Measurements from ENCODE around the gene SIRPD. TPM values are rescaled to one million over a fixed set of nuclear protein-coding genes. Genes with fewer than 3 reads are reported as not detected.

The SIRPD gene
- total RNA-seq, 2 donors from 2014 or later: not detected

DNA sequence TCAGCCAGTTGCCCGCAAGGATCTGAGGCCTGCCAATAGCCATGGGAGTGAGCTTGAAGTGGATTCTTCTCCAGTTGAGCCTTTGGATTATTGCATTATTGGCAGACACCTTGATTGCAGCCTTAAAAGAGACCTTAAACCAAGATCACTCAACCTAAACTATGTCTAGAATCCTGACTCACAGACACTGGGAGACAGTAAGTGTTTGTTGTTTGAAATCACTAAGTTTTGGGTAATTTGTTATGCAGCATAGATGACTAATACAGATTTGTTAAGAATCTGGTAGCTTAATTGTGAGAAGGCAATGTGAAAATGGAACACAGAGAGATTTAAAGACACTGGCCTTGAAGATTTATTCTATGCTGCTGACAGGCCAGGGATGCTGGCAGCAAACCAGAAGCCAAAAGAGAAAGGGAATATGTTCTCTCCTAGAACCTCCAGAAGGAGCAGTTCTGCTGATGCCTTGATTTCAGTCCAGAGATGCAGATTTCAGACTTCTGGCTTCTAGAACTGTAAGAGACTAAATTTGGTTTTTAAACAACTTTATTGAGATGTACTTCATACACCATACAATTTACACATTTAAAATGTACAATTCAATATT, 17.6 kb downstream of the SIRPD start:
- ATAC-seq (no peak), DNase-seq (no peak)
- WGBS, 2 donors: 23 to 81% methylated on average over 1 of the region's 1 CpG
- H3K27ac ChIP-seq: no peak overlapping the region
- H3K36me3 ChIP-seq (replicated peaks in 1 of 2; ENCODE audit: insufficient read depth in 1 of 2, low read depth in 2 of 2): no peaks in the 10 kb centered on the region
- no peaks in the 10 kb centered on the region for H3K4me1 ChIP-seq
- no peaks in the 10 kb centered on the region for H3K9me3 ChIP-seq
- TF ChIP-seq, protein P1, sequence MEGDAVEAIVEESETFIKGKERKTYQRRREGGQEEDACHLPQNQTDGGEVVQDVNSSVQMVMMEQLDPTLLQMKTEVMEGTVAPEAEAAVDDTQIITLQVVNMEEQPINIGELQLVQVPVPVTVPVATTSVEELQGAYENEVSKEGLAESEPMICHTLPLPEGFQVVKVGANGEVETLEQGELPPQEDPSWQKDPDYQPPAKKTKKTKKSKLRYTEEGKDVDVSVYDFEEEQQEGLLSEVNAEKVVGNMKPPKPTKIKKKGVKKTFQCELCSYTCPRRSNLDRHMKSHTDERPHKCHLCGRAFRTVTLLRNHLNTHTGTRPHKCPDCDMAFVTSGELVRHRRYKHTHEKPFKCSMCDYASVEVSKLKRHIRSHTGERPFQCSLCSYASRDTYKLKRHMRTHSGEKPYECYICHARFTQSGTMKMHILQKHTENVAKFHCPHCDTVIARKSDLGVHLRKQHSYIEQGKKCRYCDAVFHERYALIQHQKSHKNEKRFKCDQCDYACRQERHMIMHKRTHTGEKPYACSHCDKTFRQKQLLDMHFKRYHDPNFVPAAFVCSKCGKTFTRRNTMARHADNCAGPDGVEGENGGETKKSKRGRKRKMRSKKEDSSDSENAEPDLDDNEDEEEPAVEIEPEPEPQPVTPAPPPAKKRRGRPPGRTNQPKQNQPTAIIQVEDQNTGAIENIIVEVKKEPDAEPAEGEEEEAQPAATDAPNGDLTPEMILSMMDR (IDR thresholded peaks at IDR 0.05): no peak
- no peak for TF ChIP-seq POLR2A (IDR thresholded peaks at IDR 0.05)
- intact Hi-C loops (cut with DNase I): no loop called here
- H3K4me3 ChIP-seq: no peak overlapping the region
- no peaks in the 10 kb centered on the region for H3K27me3 ChIP-seq

DNA sequence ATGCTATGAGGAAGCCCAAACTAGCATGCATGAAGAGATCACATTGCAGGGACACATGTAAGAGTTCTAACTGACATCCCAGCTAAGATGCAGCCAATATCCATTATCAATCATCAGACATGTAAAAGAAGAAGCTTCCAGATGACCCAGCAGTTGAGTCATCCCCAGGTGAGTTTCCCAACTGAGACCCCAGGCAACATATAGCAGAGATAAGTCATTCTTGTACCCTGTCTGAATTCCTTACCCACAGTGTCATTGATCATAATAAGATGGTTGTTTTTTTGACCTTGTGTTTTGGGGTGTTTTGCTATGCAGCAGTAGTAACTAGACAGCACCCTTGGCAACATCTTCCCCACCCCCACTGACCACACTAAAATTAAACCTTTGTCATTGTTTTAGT, 18.9 kb downstream of the SIRPD start:
- H3K36me3 ChIP-seq (replicated peaks in 1 of 2; ENCODE audit: insufficient read depth in 1 of 2, low read depth in 2 of 2): no peaks in the 10 kb centered on the region
- no peaks in the 10 kb centered on the region for H3K27me3 ChIP-seq
- no peak overlapping the region for H3K4me3 ChIP-seq
- H3K9me3 ChIP-seq: no peaks in the 10 kb centered on the region
- H3K4me1 ChIP-seq: no peaks in the 10 kb centered on the region
- H3K27ac ChIP-seq: no peak overlapping the region
- no peak for ATAC-seq
- TF ChIP-seq POLR2A (IDR thresholded peaks at IDR 0.05): no peak
- TF ChIP-seq, protein P1 (IDR thresholded peaks at IDR 0.05): no peak
- intact Hi-C loops (cut with DNase I): no loop called here
- no peak for DNase-seq

DNA sequence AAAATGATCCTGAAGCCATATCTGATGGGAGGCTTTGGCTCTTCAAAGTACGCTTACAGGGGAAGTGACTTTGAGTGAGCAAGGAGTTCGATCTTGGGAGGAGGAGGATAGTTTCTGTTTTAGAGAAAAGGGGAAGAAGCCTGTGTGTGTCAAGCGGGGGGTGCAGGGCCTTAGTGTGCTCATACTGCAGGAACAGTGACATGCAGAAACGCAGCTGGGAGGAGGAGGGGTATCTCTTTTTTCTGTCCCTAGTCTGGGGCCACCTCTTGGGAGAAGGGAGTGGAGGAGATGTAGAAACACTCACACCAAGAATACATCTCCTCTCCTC, 19.8 kb downstream of the SIRPD start:
- ATAC-seq: no peak
- peak in 2 of 4 donors; percentile 9 to 70 for DNase-seq
- H3K36me3 ChIP-seq (replicated peaks in 1 of 2; ENCODE audit: insufficient read depth in 1 of 2, low read depth in 2 of 2): no peaks in the 10 kb centered on the region
- H3K4me3 ChIP-seq: no peak overlapping the region
- intact Hi-C loops (cut with DNase I): no loop called here
- no peak for TF ChIP-seq POLR2A (IDR thresholded peaks at IDR 0.05)
- TF ChIP-seq, protein P1 (IDR thresholded peaks at IDR 0.05): no peak
- no peaks in the 10 kb centered on the region for H3K4me1 ChIP-seq
- no peaks in the 10 kb centered on the region for H3K9me3 ChIP-seq
- peak overlapping the region in 2 of 4 donors; percentile 39 to 75 for H3K27ac ChIP-seq
- H3K27me3 ChIP-seq: no peaks in the 10 kb centered on the region
- 38 to 42% methylated on average over 4 of the region's 4 CpGs for WGBS, 2 donors

DNA sequence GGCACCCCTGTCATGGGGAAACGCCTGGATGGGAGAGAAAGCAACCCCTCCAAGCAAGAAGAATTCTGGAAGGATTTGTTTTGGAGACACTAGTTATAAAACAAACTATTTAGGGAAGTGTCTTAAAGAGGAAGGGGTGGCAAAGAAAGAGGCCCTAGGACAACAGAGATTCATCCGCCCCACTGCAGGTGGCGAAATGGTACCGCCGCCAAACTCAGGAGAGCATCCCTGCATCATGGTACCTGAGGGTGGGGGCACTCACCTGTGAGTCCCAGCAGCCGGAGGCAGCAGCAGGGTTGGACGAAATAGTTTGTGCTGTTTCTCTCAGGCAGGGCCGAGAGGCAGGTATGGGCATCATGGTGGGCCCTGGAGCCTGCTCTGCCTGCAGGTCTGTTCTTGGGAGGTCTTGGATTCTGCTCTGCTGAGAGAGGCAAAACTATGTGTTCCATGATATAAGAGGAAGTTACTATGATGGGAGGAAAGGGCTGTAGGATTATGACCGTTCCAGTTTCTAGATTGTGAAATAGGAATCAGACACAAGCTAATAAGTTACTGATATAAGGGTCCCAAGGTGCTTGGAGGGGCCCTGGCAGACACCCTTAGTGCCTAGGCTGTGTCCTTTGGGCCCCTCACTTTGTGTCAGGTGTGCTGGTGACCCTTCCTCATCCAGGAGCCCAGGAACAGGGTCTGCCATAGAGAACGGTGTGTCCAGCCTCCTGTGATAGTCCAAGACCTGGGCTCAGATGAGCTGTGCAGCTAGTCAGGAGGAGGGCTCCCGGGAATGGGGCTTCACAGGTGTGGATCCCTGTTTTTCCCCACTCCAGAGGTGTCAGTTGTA, 20.4 kb downstream of the SIRPD start:
- 49 to 59% methylated on average over 11 of the region's 11 CpGs for WGBS, 2 donors
- TF ChIP-seq, protein P1 (IDR thresholded peaks at IDR 0.05): no peak
- no peak for TF ChIP-seq POLR2A (IDR thresholded peaks at IDR 0.05)
- H3K4me3 ChIP-seq: no peak overlapping the region
- H3K9me3 ChIP-seq: no peaks in the 10 kb centered on the region
- H3K4me1 ChIP-seq: no peaks in the 10 kb centered on the region
- DNase-seq (peak in 1 of 4 donors; percentile 2), ATAC-seq (no peak)
- H3K27ac ChIP-seq: peak overlapping the region in 2 of 4 donors; percentile 39 to 75
- intact Hi-C loops (cut with DNase I): no loop called here
- H3K36me3 ChIP-seq (replicated peaks in 1 of 2; ENCODE audit: insufficient read depth in 1 of 2, low read depth in 2 of 2): no peaks in the 10 kb centered on the region
- H3K27me3 ChIP-seq: no peaks in the 10 kb centered on the region

All from body of pancreas (tissue), 4 donors.